GM19239 (cell line): Measurements from ENCODE around the gene PSMG4.
A peak's percentile ranks its signal among the peaks of the same experiment; 100 is the strongest.

Experiments
- DNase-seq: peaks from one replicate; pipeline ENCODE4 v3.0.0; 2011; ENCODE audit warnings: low spot score; ENCODE audit not compliant: insufficient read length
- FAIRE-seq: peaks from 2 replicates; lab custom pipeline; 2011; peaks lifted over from hg19 to GRCh38; lab: Jason Lieb, UNC

PSMG4 gene, protein sequence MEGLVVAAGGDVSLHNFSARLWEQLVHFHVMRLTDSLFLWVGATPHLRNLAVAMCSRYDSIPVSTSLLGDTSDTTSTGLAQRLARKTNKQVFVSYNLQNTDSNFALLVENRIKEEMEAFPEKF

GRCh38 chr6:3258720-3259490, at the start of gene PSMG4:
Gene PSMG4 (plus strand): TSS chr6:3258947. CDS start chr6:3259023, 76 bp downstream.
- DNase-seq = peak; percentile 98
- peak; percentile 94 for FAIRE-seq

- FAIRE-seq (no peak), DNase-seq (no peak)
These were observed 49.4 kb upstream of the PSMG4 start for GRCh38 chr6:3209114-3210023.

- DNase-seq = no peak
- FAIRE-seq = no peak
These were observed 48.6 kb upstream of the PSMG4 start for GRCh38 chr6:3210024-3210610.

- no peak for DNase-seq
These were observed 47.1 kb upstream of the PSMG4 start for GRCh38 chr6:3211681-3212080.

DNA sequence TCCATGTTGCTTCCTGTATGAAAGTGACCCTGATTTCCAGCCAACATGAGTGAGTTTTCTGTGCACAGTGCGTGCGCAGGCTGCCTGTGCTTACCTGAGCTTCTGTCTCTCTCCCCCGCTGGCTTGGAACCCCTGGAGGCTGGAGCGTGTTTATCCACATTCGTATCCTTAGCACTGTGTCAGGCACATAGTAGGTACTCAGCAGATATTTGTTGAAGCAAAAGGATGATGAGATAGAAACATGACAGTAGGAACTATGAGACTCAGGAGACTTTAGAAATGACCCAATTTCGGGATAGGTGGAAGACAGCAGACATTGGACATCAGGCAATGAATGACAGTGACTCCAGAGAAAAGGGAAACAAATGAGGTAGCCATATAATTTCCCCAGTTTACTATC, 46.5 kb upstream of the PSMG4 start:
- DNase-seq (no peak), FAIRE-seq (no peak)

More at GRCh38 chr6:3211681-3212080, 47.1 kb upstream of the PSMG4 start:
- no peak for FAIRE-seq

DNA sequence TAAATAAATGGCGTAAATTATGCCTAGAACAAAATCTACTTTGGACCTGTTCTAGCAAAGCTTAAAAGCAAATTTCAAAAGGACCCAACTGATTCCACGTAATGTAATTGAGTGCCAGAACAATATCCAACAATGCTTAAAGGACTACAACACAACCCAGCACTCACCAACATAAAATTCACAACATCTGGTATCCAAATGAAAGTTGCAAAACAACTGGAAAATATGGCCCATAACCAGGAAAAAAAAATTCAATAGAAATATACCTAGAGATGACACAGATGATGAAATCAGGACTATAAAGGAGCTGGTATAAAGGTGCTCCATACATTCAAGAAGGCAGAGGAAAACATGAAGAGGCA, 45.4 kb upstream of the PSMG4 start:
- FAIRE-seq (no peak), DNase-seq (no peak)

DNA sequence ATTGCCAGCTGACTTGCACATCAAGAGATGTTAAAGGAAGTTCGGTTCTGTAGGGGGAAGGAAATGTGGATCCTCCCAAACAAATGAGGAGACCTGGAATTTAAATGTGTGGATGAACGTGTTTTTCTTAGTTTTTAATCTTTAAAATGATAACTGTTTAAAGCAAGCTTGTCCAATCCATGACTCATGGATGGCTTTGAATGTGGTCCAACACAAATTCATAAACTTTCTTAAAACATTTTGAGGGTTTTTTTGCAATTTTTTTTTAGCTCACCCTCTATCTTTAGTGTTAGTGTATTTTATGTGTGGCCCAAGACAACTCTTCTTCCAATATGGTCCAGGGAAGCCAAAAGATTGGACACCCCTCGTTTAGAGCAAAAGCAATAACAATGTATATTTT, 43.8 kb upstream of the PSMG4 start:
- FAIRE-seq (no peak), DNase-seq (no peak)

DNA sequence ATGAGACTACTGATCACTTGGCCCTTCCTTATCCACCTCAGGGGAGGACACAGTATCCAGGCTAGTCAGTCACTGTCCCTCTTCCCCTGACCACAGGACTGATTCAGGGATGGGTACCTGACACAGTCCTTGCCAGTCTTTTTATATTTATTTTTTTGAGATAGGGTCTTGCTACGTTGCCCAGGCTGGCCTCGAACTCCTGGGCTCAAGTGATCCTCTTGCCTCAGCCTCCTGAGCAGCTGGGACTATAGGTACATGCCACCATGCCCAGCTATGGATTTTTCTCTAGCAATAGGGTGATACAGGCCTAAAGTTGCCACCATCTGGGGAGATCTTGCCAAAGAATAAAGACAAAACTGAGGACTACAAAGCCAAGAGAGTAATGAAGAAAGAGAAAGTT, 41.5 kb upstream of the PSMG4 start:
- DNase-seq (no peak), FAIRE-seq (no peak)

GRCh38 chr6:3218266-3218665, 40.5 kb upstream of the PSMG4 start:
- FAIRE-seq (no peak), DNase-seq (no peak)

GRCh38 chr6:3220366-3220765, 38.4 kb upstream of the PSMG4 start:
- DNase-seq = no peak
- FAIRE-seq = no peak

- no peak for DNase-seq
- FAIRE-seq = no peak
These were observed 37.2 kb upstream of the PSMG4 start for GRCh38 chr6:3221578-3221977.

GRCh38 chr6:3222506-3223038, 36.2 kb upstream of the PSMG4 start:
- no peak for DNase-seq
- FAIRE-seq = no peak

- no peak for FAIRE-seq
- no peak for DNase-seq
These were observed 32.7 kb upstream of the PSMG4 start for GRCh38 chr6:3226042-3226441.

DNA sequence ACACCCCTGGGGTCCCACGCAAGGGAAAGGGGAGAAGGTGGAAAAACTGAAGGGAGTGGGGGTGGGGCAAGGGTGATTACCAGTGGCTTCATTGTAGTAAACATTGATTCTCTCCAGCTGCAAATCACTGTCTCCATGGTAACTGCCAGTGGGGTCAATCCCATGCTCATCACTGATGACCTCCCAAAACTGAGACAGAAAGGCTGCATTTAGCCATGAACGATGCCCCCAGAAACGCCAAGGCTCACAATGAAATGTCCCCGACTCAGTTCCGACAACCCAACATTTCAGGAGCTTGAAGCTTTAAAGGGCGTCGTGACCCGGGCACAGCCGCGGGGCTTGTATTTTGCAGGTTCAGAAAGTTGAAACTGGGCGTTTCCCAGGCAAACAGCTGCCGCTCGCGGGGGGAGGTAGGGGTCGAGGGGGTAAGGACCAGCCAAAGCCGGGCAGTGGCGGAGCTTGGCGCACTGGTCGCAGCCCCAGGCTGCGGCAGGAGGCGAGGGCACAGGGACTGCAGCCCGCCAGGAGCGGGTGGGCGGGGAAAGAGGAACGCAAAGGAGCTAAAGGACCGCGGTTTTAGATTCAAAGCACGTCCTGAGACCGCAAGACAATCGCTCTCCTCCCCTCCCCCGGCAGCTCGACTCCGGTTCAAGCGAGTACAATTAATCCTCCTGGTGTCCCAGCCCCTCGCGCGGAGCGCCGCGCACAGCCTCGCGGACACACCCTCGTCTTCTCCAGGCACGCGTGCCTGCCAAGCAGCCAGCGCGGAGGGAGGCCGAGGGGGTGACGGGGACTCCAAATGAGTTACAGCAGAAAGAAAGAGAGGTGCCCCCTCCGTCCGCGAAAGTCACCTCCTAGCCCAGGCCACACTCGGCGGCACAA, 32.0 kb upstream of the PSMG4 start:
- DNase-seq = no peak
- no peak for FAIRE-seq

DNA sequence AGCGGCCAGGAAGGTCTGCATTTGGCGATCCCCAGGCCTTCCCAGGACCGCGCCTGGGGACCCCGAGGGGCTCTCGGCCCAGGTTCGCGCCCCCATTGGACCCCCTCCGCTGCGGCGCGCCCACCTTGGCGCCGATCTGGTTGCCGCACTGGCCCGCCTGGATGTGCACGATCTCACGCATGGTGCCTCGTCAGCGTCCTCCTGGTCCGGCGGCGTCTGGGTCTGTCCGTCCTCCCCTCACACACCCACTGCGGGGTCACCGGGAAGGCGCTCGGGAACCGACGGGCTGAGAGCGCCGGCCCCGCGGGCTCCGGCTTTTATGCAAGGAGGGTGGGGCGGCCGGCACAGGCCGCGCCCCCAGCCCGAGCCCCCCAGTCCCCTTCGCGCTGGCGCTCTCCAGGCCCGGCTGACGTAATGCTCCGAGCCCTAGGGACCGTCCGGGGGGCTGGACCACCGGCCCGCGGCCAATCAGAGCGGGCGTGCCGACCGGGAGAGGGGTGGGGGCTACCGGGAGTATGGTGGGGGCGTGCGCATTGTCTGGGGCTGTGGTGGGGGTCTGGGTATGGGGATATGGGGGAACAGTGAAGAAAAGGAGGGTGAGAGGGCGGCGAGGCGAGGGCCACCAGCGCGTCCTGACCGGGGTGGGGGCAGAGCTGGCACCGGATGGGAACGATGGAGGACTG, 31.2 kb upstream of the PSMG4 start, which contains the start of gene TUBB2B:
TUBB2B (minus strand) TSS at position 291 of the 683 bp plus-strand sequence; CDS start at position 181, 110 bp downstream.
- FAIRE-seq (no peak), DNase-seq (no peak)

- DNase-seq = no peak
- no peak for FAIRE-seq
These were observed 30.6 kb upstream of the PSMG4 start for GRCh38 chr6:3228046-3228671.

DNA sequence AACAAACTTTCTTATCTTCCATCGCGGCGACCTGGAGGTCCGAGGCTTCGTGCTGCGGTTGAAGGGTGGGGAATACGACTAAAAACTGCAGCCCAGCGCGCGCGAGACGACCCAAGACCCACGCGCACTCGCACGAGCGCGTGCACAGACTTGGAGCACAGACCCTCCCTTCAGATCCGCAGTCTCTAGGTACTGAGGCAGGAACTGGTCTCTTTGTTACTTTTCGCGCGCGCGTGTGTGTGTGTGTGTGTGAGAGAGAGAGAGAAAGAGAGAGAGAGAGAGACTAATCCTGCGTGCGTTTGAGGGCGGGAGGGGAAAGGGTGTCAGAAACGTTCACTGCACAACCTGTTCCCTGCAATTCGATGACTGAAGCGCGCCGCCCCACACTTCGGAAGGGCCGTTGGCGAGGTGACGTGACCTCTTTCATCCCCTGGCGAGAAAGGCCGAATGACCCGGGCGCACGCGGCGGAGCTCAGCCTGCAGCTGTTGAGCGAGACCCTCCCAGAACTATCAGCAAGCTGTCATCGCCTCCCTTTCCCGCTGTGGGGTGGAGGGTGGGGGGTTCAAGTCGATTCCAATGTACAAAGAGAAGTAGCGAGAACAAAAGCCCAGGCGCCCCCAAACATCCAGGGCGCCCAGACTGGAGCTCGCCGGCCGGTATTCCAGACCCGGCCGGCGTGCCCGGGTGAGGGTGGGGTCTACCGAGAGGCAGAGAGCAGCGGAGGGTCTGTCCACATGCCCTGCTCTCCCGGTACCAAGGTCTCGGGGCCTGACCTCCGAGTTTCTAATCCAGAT, 29.8 kb upstream of the PSMG4 start:
- FAIRE-seq (no peak), DNase-seq (no peak)
